HepG2 (cell line): ENCODE data around the gene PLXNB2. TPM values are rescaled to one million over a fixed set of nuclear protein-coding genes. Genes with fewer than 3 reads are reported as not detected.

Source experiments
- BATF2 ChIP-seq: sonication (generic); formaldehyde crosslinking; IDR thresholded peaks from 2 replicates; pipeline ENCODE4 v1.8.0; 2022; ENCODE audit warnings: mild to moderate bottlenecking, missing genetic modification reagents, moderate library complexity
- CEBPB ChIP-seq: IDR thresholded peaks from 2 replicates; pipeline ENCODE4 v1.6.1; 2011; ENCODE audit warnings: low read depth, low read length, improper control_type of control experiment, borderline replicate concordance
- HDAC2 ChIP-seq: sonication (generic); formaldehyde crosslinking; IDR thresholded peaks from 2 replicates; pipeline ENCODE4 v1.4.0; 2020; ENCODE audit warnings: missing genetic modification reagents
- HOXD1 ChIP-seq: sonication (generic); formaldehyde crosslinking; IDR thresholded peaks from 2 replicates; pipeline ENCODE4 v1.5.0; 2020; ENCODE audit warnings: missing genetic modification reagents
- MXI1 ChIP-seq: IDR thresholded peaks from 3 replicates; pipeline ENCODE4 v1.6.1; 2012; ENCODE audit warnings: low read depth, low read length, inconsistent platforms, borderline replicate concordance
- NFRKB ChIP-seq: fragments of 450-650 bp; IDR thresholded peaks from 2 replicates; pipeline ENCODE4 v1.6.1; 2017
- PHF21A ChIP-seq: sonication (generic); formaldehyde crosslinking; IDR thresholded peaks from 2 replicates; pipeline ENCODE4 v1.5.0; 2020; ENCODE audit warnings: mild to moderate bottlenecking, missing genetic modification reagents
- SOX13 ChIP-seq, 3 experiments: fragments of 450-650 bp in 1 of 3; sonication (generic) in 1 of 3; formaldehyde crosslinking in 1 of 3; IDR thresholded peaks in 2 of 3; conservative IDR thresholded peaks in 1 of 3; 2 replicates each; pipeline versions ENCODE4 v1.5.0 to v1.6.1; 2016 to 2020; ENCODE audit warnings: antibody characterized with exemption in 1 of 3, mild to moderate bottlenecking in 1 of 3, missing compliant biosample characterization in 1 of 3, missing genetic modification reagents in 1 of 3, moderate library complexity in 1 of 3
- STAT6 ChIP-seq: sonication (generic); formaldehyde crosslinking; IDR thresholded peaks from 2 replicates; pipeline ENCODE4 v1.4.0; 2020; ENCODE audit warnings: missing genetic modification reagents, mild to moderate bottlenecking, borderline replicate concordance
- THYN1 ChIP-seq: sonication (generic); formaldehyde crosslinking; IDR thresholded peaks from 2 replicates; pipeline ENCODE4 v1.8.1; 2023; ENCODE audit warnings: low read depth, mild to moderate bottlenecking, moderate library complexity, missing genetic modification reagents, borderline replicate concordance
- ZMYM3 ChIP-seq: sonication (generic); formaldehyde crosslinking; IDR thresholded peaks from 2 replicates; pipeline ENCODE4 v1.5.1; 2020; ENCODE audit warnings: mild to moderate bottlenecking, missing genetic modification reagents
- ZNF607 ChIP-seq: sonication (generic); formaldehyde crosslinking; IDR thresholded peaks from 2 replicates; pipeline ENCODE4 v1.5.1; 2020; ENCODE audit warnings: missing genetic modification reagents, mild to moderate bottlenecking, borderline replicate concordance
- ZNF7 ChIP-seq: IDR thresholded peaks from 2 replicates; pipeline ENCODE4 v1.6.1; 2016; ENCODE audit warnings: missing biosample characterization, missing genetic modification reagents
- ZNF737 ChIP-seq: sonication (generic); formaldehyde crosslinking; IDR thresholded peaks from 2 replicates; pipeline ENCODE4 v1.5.0; 2020; ENCODE audit warnings: missing genetic modification reagents, mild to moderate bottlenecking, borderline replicate concordance
- ZNF780A ChIP-seq: sonication (generic); formaldehyde crosslinking; IDR thresholded peaks from 2 replicates; pipeline ENCODE4 v1.8.0; 2022; ENCODE audit warnings: mild to moderate bottlenecking, missing genetic modification reagents, moderate library complexity
- polyA plus RNA-seq, 8 experiments: library from polyadenylated mRNA; depleted of rRNA in 3 of 8; stranded (reverse) in 7 of 8; unstranded in 1 of 8; fragments of >200 nt; fragmentation: Illumina TruSeq in 4 of 8; extraction: Trizol in 4 of 8; gene quantifications; 2 replicates each; pipeline versions ENCODE4 v1.2.1 to v1.2.3, GENCODE V29; 2011 to 2016; ENCODE audit warnings: low read depth in 4 of 8, missing spikeins in 1 of 8, mixed read lengths in 1 of 8; ENCODE audit not compliant: insufficient read depth in 1 of 8
- total RNA-seq, 5 experiments: library from RNA; depleted of rRNA; stranded (reverse); fragments of >200 nt; fragmentation: Illumina TruSeq; extraction: Trizol; gene quantifications; 2 replicates each; pipeline ENCODE4 v1.2.3, GENCODE V29; 2016; ENCODE audit warnings: low read depth in 1 of 5
- TF ChIP-seq, protein P1 (sequence below): sonication (generic); formaldehyde crosslinking; IDR thresholded peaks from 2 replicates; pipeline ENCODE4 v1.5.1; 2020; ENCODE audit warnings: missing genetic modification reagents, mild to moderate bottlenecking, borderline replicate concordance
- TF ChIP-seq, protein P2 (sequence below): sonication (generic); formaldehyde crosslinking; IDR thresholded peaks from 2 replicates; pipeline ENCODE4 v1.4.0; 2020; ENCODE audit warnings: mild to moderate bottlenecking, missing genetic modification reagents

The PLXNB2 gene
- total and polyA plus RNA-seq, 2 of the 13 experiments (the other 11 are each of a cell fraction or from before 2014, with no cell fraction given) = 32.6 to 68.9 TPM

- TF ChIP-seq ZNF780A (CRISPR knock-in tag) = peak; percentile 55; the same call in 1 of the 2 replicates
- TF ChIP-seq HDAC2 (CRISPR knock-in tag) = peak; percentile 72; the same call in 1 of the 2 replicates
- no peak for TF ChIP-seq SOX13 (IDR thresholded peaks at IDR 0.05)
- TF ChIP-seq SOX13 (CRISPR knock-in tag; conservative IDR thresholded peaks at IDR 0.05 in 1 of 2, IDR thresholded peaks at IDR 0.05 in 1 of 2) = no peak
- TF ChIP-seq, protein P1, sequence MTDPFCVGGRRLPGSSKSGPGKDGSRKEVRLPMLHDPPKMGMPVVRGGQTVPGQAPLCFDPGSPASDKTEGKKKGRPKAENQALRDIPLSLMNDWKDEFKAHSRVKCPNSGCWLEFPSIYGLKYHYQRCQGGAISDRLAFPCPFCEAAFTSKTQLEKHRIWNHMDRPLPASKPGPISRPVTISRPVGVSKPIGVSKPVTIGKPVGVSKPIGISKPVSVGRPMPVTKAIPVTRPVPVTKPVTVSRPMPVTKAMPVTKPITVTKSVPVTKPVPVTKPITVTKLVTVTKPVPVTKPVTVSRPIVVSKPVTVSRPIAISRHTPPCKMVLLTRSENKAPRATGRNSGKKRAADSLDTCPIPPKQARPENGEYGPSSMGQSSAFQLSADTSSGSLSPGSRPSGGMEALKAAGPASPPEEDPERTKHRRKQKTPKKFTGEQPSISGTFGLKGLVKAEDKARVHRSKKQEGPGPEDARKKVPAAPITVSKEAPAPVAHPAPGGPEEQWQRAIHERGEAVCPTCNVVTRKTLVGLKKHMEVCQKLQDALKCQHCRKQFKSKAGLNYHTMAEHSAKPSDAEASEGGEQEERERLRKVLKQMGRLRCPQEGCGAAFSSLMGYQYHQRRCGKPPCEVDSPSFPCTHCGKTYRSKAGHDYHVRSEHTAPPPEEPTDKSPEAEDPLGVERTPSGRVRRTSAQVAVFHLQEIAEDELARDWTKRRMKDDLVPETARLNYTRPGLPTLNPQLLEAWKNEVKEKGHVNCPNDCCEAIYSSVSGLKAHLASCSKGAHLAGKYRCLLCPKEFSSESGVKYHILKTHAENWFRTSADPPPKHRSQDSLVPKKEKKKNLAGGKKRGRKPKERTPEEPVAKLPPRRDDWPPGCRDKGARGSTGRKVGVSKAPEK (CRISPR knock-in tag) = no peak
- TF ChIP-seq THYN1 (CRISPR knock-in tag) = no peak
- no peak for TF ChIP-seq STAT6
- TF ChIP-seq CEBPB = no peak
- TF ChIP-seq MXI1 = peak; percentile 68; the same call in 1 of the 3 replicates
- TF ChIP-seq BATF2 (CRISPR knock-in tag) = peak; percentile 83
- peak; percentile 95 for TF ChIP-seq ZNF607 (CRISPR knock-in tag)
- TF ChIP-seq, protein P2, sequence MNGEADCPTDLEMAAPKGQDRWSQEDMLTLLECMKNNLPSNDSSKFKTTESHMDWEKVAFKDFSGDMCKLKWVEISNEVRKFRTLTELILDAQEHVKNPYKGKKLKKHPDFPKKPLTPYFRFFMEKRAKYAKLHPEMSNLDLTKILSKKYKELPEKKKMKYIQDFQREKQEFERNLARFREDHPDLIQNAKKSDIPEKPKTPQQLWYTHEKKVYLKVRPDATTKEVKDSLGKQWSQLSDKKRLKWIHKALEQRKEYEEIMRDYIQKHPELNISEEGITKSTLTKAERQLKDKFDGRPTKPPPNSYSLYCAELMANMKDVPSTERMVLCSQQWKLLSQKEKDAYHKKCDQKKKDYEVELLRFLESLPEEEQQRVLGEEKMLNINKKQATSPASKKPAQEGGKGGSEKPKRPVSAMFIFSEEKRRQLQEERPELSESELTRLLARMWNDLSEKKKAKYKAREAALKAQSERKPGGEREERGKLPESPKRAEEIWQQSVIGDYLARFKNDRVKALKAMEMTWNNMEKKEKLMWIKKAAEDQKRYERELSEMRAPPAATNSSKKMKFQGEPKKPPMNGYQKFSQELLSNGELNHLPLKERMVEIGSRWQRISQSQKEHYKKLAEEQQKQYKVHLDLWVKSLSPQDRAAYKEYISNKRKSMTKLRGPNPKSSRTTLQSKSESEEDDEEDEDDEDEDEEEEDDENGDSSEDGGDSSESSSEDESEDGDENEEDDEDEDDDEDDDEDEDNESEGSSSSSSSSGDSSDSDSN = peak; percentile 64
- no peak for TF ChIP-seq ZNF7 (CRISPR knock-in tag)
- TF ChIP-seq ZMYM3 (CRISPR knock-in tag) = no peak
- TF ChIP-seq ZNF737 = no peak
- TF ChIP-seq PHF21A (CRISPR knock-in tag) = peak; percentile 28; the same call in 1 of the 2 replicates
- no peak for TF ChIP-seq NFRKB
- peak; percentile 55; the same call in 1 of the 2 replicates for TF ChIP-seq HOXD1
Observed at GRCh38 chr22:50270666-50271394, 36.6 kb downstream of the PLXNB2 start (continued).
